ENCODE measurements around the gene ZC3H7A. TPM values are rescaled to one million over a fixed set of nuclear protein-coding genes. Genes with fewer than 3 reads are reported as not detected.

Gene ZC3H7A
- total and polyA plus RNA-seq, 9 of the 15 experiments (the other 6 are each of a cell fraction or from before 2014, with no cell fraction given) = 19.8 to 49.1 (median 28.2) TPM

- TF ChIP-seq PHB2 (IDR thresholded peaks at IDR 0.05; ENCODE audit: low read depth) = no peak
- TF ChIP-seq BRD4 (IDR thresholded peaks at IDR 0.05) = no peak
- TF ChIP-seq DPF2 (IDR thresholded peaks at IDR 0.05) = no peak
- TF ChIP-seq ZNF398 (CRISPR knock-in tag; IDR thresholded peaks at IDR 0.05) = no peak
- no peak for TF ChIP-seq SREBF2 (CRISPR knock-in tag; IDR thresholded peaks at IDR 0.05)
- TF ChIP-seq IRF9 (tag; IDR thresholded peaks at IDR 0.05) = no peak
- TF ChIP-seq ZBTB34 (CRISPR knock-in tag; IDR thresholded peaks at IDR 0.05) = no peak
- no peak for TF ChIP-seq ARHGAP35 (IDR thresholded peaks at IDR 0.05; ENCODE audit: partially characterized antibody)
- no peak; the same call in 1 of the 2 replicates for TF ChIP-seq EP300 (IDR thresholded peaks at IDR 0.05; ENCODE audit: low read length)
- TF ChIP-seq THRA (IDR thresholded peaks at IDR 0.05) = no peak
- no peak for TF ChIP-seq ZNF764 (CRISPR knock-in tag; IDR thresholded peaks at IDR 0.05; ENCODE audit: low read depth)
- TF ChIP-seq, protein P1, sequence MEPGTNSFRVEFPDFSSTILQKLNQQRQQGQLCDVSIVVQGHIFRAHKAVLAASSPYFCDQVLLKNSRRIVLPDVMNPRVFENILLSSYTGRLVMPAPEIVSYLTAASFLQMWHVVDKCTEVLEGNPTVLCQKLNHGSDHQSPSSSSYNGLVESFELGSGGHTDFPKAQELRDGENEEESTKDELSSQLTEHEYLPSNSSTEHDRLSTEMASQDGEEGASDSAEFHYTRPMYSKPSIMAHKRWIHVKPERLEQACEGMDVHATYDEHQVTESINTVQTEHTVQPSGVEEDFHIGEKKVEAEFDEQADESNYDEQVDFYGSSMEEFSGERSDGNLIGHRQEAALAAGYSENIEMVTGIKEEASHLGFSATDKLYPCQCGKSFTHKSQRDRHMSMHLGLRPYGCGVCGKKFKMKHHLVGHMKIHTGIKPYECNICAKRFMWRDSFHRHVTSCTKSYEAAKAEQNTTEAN (CRISPR knock-in tag; IDR thresholded peaks at IDR 0.05) = no peak
- peak; percentile 90; the same call in 1 of the 2 replicates for TF ChIP-seq ILF3 (IDR thresholded peaks at IDR 0.05; ENCODE audit: borderline replicate concordance)
- peak; percentile 66; the same call in 1 of the 2 replicates for TF ChIP-seq TFAP4 (CRISPR knock-in tag; IDR thresholded peaks at IDR 0.05; ENCODE audit: borderline replicate concordance)
- TF ChIP-seq TCF3 (CRISPR knock-in tag; IDR thresholded peaks at IDR 0.05) = no peak; the same call in 1 of the 2 replicates
- no peak for TF ChIP-seq CHCHD3 (CRISPR knock-in tag; IDR thresholded peaks at IDR 0.05)
- TF ChIP-seq HMGN3 (IDR thresholded peaks at IDR 0.05; ENCODE audit: borderline replicate concordance, extremely low read depth, insufficient read length, low read depth, low read length) = peak; percentile 75
These were observed 54.3 kb downstream of the ZC3H7A start, which contains the start of gene TXNDC11 (continued) for GRCh38 chr16:11742536-11743307.
